HepG2 (cell line): ENCODE measurements around the gene FRMD8. TPM values are rescaled to one million over a fixed set of nuclear protein-coding genes. Genes with fewer than 3 reads are reported as not detected.
A peak's percentile ranks its signal among the peaks of the same experiment; 100 is the strongest.

Source experiments
- CREB1 ChIP-seq, 2 experiments: fragments of 450-650 bp in 1 of 2; IDR thresholded peaks; 2 replicates each; pipeline ENCODE4 v1.6.1; 2016 to 2017; ENCODE audit warnings: control low read depth in 1 of 2, mild to moderate bottlenecking in 1 of 2, missing compliant biosample characterization in 1 of 2, missing genetic modification characterization in 1 of 2
- HMG20B ChIP-seq: conservative IDR thresholded peaks from 2 replicates; pipeline ENCODE4 v1.6.1; 2016; ENCODE audit warnings: missing genetic modification reagents, missing compliant biosample characterization
- KDM2A ChIP-seq: sonication (generic); formaldehyde crosslinking; IDR thresholded peaks from 2 replicates; pipeline ENCODE4 v1.4.0; 2020; ENCODE audit warnings: low read depth, missing genetic modification reagents, borderline replicate concordance
- NR2C2 ChIP-seq: sonication (generic); formaldehyde crosslinking; IDR thresholded peaks from 2 replicates; pipeline ENCODE4 v1.4.0; 2020; ENCODE audit warnings: missing genetic modification reagents, mild to moderate bottlenecking, moderate library complexity, borderline replicate concordance
- POLR2G ChIP-seq: fragments of 200-400 bp; formaldehyde crosslinking; IDR thresholded peaks from 2 replicates; pipeline ENCODE4 v1.6.1; 2018; ENCODE audit warnings: mild to moderate bottlenecking, low read depth, low read length, moderate library complexity
- TBX3 ChIP-seq: fragments of 450-650 bp; IDR thresholded peaks from 2 replicates; pipeline ENCODE4 v1.6.1; 2017; ENCODE audit warnings: antibody characterized with exemption, mild to moderate bottlenecking, inconsistent platforms, borderline replicate concordance
- TSC22D2 ChIP-seq: sonication (generic); formaldehyde crosslinking; IDR thresholded peaks from 2 replicates; pipeline ENCODE4 v1.5.1; 2020; ENCODE audit warnings: missing genetic modification reagents, mild to moderate bottlenecking, borderline replicate concordance
- ZBTB42 ChIP-seq: sonication (generic); formaldehyde crosslinking; IDR thresholded peaks from 2 replicates; pipeline ENCODE4 v1.5.0; 2020; ENCODE audit warnings: mild to moderate bottlenecking, missing genetic modification reagents
- ZFP90 ChIP-seq: sonication (generic); formaldehyde crosslinking; IDR thresholded peaks from 2 replicates; pipeline ENCODE4 v1.8.0; 2022; ENCODE audit warnings: missing genetic modification reagents, mild to moderate bottlenecking, inconsistent platforms, borderline replicate concordance
- ZFYVE20 ChIP-seq: sonication (generic); formaldehyde crosslinking; IDR thresholded peaks from 2 replicates; pipeline ENCODE4 v1.8.0; 2023; ENCODE audit warnings: low read depth, mild to moderate bottlenecking, moderate library complexity, missing genetic modification reagents, borderline replicate concordance
- ZNF335 ChIP-seq: sonication (generic); formaldehyde crosslinking; IDR thresholded peaks from 2 replicates; pipeline ENCODE4 v1.4.0; 2020; ENCODE audit warnings: missing genetic modification reagents
- ZNF547 ChIP-seq: sonication (generic); formaldehyde crosslinking; IDR thresholded peaks from 2 replicates; pipeline ENCODE4 v1.5.1; 2020; ENCODE audit warnings: mild to moderate bottlenecking, missing genetic modification reagents
- ZNF550 ChIP-seq: sonication (generic); formaldehyde crosslinking; IDR thresholded peaks from 2 replicates; pipeline ENCODE4 v1.4.0; 2020; ENCODE audit warnings: mild to moderate bottlenecking, missing genetic modification reagents, borderline replicate concordance
- ZSCAN21 ChIP-seq: sonication (generic); formaldehyde crosslinking; IDR thresholded peaks from 2 replicates; pipeline ENCODE4 v1.8.0; 2022; ENCODE audit warnings: mild to moderate bottlenecking, missing genetic modification reagents, moderate library complexity, borderline replicate concordance
- polyA plus RNA-seq, 8 experiments: library from polyadenylated mRNA; depleted of rRNA in 3 of 8; stranded (reverse) in 7 of 8; unstranded in 1 of 8; fragments of >200 nt; fragmentation: Illumina TruSeq in 4 of 8; extraction: Trizol in 4 of 8; gene quantifications; 2 replicates each; pipeline versions ENCODE4 v1.2.1 to v1.2.3, GENCODE V29; 2011 to 2016; ENCODE audit warnings: low read depth in 4 of 8, missing spikeins in 1 of 8, mixed read lengths in 1 of 8; ENCODE audit not compliant: insufficient read depth in 1 of 8
- total RNA-seq, 5 experiments: library from RNA; depleted of rRNA; stranded (reverse); fragments of >200 nt; fragmentation: Illumina TruSeq; extraction: Trizol; gene quantifications; 2 replicates each; pipeline ENCODE4 v1.2.3, GENCODE V29; 2016; ENCODE audit warnings: low read depth in 1 of 5
- TF ChIP-seq, protein P1 (sequence below): sonication (generic); formaldehyde crosslinking; IDR thresholded peaks from 2 replicates; pipeline ENCODE4 v1.4.0; 2020; ENCODE audit warnings: missing genetic modification reagents, borderline replicate concordance
- TF ChIP-seq, protein P2 (sequence below): IDR thresholded peaks from 2 replicates; pipeline ENCODE4 v1.6.1; 2016; ENCODE audit warnings: low read depth
- TF ChIP-seq, protein P3 (sequence below): sonication (generic); formaldehyde crosslinking; IDR thresholded peaks from 2 replicates; pipeline ENCODE4 v1.5.1; 2020; ENCODE audit warnings: missing genetic modification reagents, mild to moderate bottlenecking, borderline replicate concordance
- TF ChIP-seq, protein P4 (sequence below): sonication (generic); formaldehyde crosslinking; IDR thresholded peaks from 2 replicates; pipeline ENCODE4 v1.5.1; 2020; ENCODE audit warnings: mild to moderate bottlenecking, missing genetic modification reagents, moderate library complexity

Gene FRMD8
- total and polyA plus RNA-seq, 2 of the 13 experiments (the other 11 are each of a cell fraction or from before 2014, with no cell fraction given): 5.8 to 20.6 TPM

DNA sequence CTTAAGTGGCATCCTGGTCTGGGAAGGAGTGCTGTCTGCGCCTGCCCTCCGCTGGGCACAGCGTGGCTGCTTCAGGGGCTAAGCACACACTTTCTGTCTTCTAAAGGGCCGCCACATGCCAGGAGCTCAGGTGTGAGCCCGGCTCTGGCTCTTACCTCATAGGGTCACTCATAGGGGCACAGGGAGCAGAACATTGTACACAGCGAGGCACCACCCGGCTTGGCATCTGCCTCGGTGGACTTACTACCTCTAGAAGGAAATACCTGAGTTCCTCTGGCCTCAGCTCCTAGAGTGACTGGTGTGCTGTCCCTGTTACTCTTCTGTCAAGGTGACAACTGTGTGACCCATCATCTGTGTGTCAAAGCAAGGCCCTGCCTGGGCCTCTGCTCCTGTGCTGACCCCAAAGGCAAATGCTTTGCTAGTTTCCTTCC lies 49.6 kb downstream of the FRMD8 start (continued):
- TF ChIP-seq POLR2G (peak; percentile 50; the same call in 1 of the 2 replicates), KDM2A (0 out of 2 replicates have a peak, but pooled peaks have one; percentile 2), ZNF550 (CRISPR knock-in tag) (no peak), ZSCAN21 (CRISPR knock-in tag) (no peak), ZNF335 (CRISPR knock-in tag) (no peak), NR2C2 (CRISPR knock-in tag) (no peak), ZBTB42 (CRISPR knock-in tag) (no peak), TSC22D2 (CRISPR knock-in tag) (no peak), ZNF547 (CRISPR knock-in tag) (no peak), CREB1 (IDR thresholded peaks at IDR 0.05) (no peak), CREB1 (CRISPR knock-in tag; IDR thresholded peaks at IDR 0.05) (no peak), ZFP90 (CRISPR knock-in tag) (no peak), HMG20B (CRISPR knock-in tag) (no peak), TBX3 (no peak), ZFYVE20 (CRISPR knock-in tag) (no peak)
- TF ChIP-seq, protein P1, sequence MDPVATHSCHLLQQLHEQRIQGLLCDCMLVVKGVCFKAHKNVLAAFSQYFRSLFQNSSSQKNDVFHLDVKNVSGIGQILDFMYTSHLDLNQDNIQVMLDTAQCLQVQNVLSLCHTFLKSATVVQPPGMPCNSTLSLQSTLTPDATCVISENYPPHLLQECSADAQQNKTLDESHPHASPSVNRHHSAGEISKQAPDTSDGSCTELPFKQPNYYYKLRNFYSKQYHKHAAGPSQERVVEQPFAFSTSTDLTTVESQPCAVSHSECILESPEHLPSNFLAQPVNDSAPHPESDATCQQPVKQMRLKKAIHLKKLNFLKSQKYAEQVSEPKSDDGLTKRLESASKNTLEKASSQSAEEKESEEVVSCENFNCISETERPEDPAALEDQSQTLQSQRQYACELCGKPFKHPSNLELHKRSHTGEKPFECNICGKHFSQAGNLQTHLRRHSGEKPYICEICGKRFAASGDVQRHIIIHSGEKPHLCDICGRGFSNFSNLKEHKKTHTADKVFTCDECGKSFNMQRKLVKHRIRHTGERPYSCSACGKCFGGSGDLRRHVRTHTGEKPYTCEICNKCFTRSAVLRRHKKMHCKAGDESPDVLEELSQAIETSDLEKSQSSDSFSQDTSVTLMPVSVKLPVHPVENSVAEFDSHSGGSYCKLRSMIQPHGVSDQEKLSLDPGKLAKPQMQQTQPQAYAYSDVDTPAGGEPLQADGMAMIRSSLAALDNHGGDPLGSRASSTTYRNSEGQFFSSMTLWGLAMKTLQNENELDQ (CRISPR knock-in tag): no peak
- TF ChIP-seq, protein P2, sequence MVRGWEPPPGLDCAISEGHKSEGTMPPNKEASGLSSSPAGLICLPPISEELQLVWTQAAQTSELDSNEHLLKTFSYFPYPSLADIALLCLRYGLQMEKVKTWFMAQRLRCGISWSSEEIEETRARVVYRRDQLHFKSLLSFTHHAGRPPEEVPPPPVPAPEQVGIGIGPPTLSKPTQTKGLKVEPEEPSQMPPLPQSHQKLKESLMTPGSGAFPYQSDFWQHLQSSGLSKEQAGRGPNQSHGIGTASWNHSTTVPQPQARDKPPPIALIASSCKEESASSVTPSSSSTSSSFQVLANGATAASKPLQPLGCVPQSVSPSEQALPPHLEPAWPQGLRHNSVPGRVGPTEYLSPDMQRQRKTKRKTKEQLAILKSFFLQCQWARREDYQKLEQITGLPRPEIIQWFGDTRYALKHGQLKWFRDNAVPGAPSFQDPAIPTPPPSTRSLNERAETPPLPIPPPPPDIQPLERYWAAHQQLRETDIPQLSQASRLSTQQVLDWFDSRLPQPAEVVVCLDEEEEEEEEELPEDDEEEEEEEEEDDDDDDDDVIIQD: no peak
- TF ChIP-seq, protein P3, sequence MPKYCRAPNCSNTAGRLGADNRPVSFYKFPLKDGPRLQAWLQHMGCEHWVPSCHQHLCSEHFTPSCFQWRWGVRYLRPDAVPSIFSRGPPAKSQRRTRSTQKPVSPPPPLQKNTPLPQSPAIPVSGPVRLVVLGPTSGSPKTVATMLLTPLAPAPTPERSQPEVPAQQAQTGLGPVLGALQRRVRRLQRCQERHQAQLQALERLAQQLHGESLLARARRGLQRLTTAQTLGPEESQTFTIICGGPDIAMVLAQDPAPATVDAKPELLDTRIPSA: no peak
- TF ChIP-seq, protein P4, sequence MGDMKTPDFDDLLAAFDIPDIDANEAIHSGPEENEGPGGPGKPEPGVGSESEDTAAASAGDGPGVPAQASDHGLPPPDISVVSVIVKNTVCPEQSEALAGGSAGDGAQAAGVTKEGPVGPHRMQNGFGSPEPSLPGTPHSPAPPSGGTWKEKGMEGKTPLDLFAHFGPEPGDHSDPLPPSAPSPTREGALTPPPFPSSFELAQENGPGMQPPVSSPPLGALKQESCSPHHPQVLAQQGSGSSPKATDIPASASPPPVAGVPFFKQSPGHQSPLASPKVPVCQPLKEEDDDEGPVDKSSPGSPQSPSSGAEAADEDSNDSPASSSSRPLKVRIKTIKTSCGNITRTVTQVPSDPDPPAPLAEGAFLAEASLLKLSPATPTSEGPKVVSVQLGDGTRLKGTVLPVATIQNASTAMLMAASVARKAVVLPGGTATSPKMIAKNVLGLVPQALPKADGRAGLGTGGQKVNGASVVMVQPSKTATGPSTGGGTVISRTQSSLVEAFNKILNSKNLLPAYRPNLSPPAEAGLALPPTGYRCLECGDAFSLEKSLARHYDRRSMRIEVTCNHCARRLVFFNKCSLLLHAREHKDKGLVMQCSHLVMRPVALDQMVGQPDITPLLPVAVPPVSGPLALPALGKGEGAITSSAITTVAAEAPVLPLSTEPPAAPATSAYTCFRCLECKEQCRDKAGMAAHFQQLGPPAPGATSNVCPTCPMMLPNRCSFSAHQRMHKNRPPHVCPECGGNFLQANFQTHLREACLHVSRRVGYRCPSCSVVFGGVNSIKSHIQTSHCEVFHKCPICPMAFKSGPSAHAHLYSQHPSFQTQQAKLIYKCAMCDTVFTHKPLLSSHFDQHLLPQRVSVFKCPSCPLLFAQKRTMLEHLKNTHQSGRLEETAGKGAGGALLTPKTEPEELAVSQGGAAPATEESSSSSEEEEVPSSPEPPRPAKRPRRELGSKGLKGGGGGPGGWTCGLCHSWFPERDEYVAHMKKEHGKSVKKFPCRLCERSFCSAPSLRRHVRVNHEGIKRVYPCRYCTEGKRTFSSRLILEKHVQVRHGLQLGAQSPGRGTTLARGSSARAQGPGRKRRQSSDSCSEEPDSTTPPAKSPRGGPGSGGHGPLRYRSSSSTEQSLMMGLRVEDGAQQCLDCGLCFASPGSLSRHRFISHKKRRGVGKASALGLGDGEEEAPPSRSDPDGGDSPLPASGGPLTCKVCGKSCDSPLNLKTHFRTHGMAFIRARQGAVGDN (CRISPR knock-in tag): peak; percentile 42
